PFSK-1 (cell line): ENCODE results near the gene PAN2.

ENCODE experiments used
- FOXP2 ChIP-seq: optimal IDR thresholded peaks from 2 replicates; pipeline ENCODE3; 2011; ENCODE audit warnings: borderline replicate concordance, control low read depth, inconsistent platforms; ENCODE audit not compliant: insufficient read depth; ENCODE audit errors: extremely low read length, extremely low read depth
- POLR2AphosphoS5 ChIP-seq: IDR thresholded peaks from 2 replicates; pipeline ENCODE4 v1.6.1; 2012; ENCODE audit warnings: low read depth, mild to moderate bottlenecking, control low read depth, low read length, moderate library complexity
- REST ChIP-seq, 2 experiments: IDR thresholded peaks; 2 replicates each; pipeline versions ENCODE4 v1.6.1 to v1.8.0; 2011 to 2012; ENCODE audit warnings: low read depth in 2 of 2, low read length in 2 of 2, control low read depth in 1 of 2, inconsistent platforms in 1 of 2, mild to moderate bottlenecking in 1 of 2, moderate library complexity in 1 of 2; ENCODE audit not compliant: insufficient read depth in 1 of 2
- SIN3A ChIP-seq: IDR thresholded peaks from 2 replicates; pipeline ENCODE4 v1.6.1; 2012; ENCODE audit warnings: mild to moderate bottlenecking, low read length, moderate library complexity, borderline replicate concordance; ENCODE audit not compliant: insufficient read depth
- TAF1 ChIP-seq: IDR thresholded peaks from 2 replicates; pipeline ENCODE4 v1.6.1; 2012; ENCODE audit warnings: low read length, control low read depth, borderline replicate concordance; ENCODE audit not compliant: insufficient read depth

The PAN2 gene

DNA sequence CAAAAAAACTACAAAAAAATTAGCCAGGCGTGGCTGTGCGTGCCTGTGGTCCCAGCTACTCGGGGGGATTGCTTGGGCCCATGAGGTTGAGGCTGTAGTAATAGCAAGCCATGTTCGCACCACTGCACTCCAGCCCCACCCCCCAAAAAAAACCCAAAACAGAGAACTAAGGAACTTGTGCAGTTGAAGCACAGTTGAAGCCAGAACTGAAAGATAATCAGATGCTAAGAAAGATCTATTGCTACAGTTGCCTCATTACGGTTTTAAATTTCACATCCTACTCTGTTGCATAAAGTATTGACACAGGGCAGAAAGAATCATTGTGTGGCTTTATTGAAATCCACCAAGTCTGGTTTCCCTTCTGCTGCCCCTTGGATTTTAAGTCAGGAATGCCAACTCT lies 37.5 kb downstream of the PAN2 start:
- no peak for TF ChIP-seq TAF1
- TF ChIP-seq POLR2AphosphoS5, result no peak
- TF ChIP-seq SIN3A, result no peak
- TF ChIP-seq FOXP2, result no peak
- no peak for TF ChIP-seq REST (IDR thresholded peaks at IDR 0.05; ENCODE audit: insufficient read depth in 1 of 2, low read depth in 2 of 2, low read length in 2 of 2)

DNA sequence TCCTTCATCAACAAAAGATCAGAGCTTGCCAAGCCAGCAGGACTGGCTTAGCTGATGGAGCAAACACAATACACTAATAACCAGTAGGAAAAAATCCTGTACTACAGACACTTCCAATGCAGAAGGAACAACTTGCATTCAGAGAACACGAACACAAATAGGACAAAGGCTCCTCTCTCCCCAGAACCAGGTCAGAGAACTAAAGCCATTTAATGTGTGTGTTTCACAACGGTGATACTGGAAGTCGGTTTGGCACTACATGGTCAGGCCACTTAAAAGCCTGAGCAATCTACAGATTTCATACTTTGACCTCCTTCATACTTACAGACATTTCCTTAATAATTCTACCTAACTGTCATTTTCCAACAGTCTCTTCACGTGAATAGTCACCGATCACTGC lies 40.0 kb downstream of the PAN2 start:
- TF ChIP-seq REST (IDR thresholded peaks at IDR 0.05; ENCODE audit: insufficient read depth in 1 of 2, low read depth in 2 of 2, low read length in 2 of 2), result no peak
- TF ChIP-seq SIN3A, result no peak
- no peak for TF ChIP-seq TAF1
- no peak for TF ChIP-seq POLR2AphosphoS5
- TF ChIP-seq FOXP2, result no peak

GRCh38 chr12:56288705-56289387 lies 45.0 kb downstream of the PAN2 start:
- TF ChIP-seq POLR2AphosphoS5 (no peak), REST (IDR thresholded peaks at IDR 0.05; ENCODE audit: insufficient read depth in 1 of 2, low read depth in 2 of 2, low read length in 2 of 2) (no peak), SIN3A (no peak), TAF1 (no peak)

DNA sequence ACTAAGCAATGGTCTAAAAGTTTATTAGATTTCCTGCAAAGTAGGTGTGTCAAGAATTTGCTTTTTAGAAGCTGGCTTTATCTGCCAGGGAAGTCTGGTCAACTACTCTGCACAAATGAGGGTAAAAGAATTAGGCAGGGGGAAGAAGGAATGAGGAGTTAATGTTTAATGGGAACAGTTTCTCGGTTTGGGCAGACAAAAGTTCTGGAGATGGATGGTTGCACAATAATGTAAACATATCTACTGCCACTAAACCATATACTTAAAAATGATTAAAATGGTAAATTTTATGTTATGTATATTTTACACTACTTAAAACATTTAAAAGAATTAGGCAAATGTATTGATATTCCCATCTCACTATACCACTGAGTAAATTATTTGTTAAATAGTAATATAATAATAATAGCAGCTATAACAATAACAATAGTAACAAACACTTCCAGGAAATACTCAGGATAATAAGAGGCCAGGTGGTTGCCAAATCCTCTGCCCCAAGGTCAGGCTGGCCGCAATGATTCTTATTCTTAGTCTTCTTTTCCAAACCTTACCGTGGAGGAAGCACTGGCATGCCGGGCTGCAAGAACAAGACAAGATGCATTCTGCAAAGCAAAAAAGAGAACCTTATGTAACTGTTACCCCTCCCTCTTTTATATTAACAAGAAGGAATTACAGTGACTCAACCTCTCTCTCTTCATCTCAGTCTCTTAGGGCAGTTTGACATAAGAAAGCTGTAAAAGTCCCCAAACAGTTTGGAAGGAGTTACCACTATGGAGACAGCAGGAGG lies 47.6 kb downstream of the PAN2 start:
- TF ChIP-seq POLR2AphosphoS5 (no peak), FOXP2 (no peak), REST (IDR thresholded peaks at IDR 0.05; ENCODE audit: insufficient read depth in 1 of 2, low read depth in 2 of 2, low read length in 2 of 2) (no peak), SIN3A (no peak), TAF1 (no peak)

- TF ChIP-seq REST (IDR thresholded peaks at IDR 0.05; ENCODE audit: insufficient read depth in 1 of 2, low read depth in 2 of 2, low read length in 2 of 2) (no peak), FOXP2 (no peak), POLR2AphosphoS5 (no peak), TAF1 (no peak), SIN3A (no peak)
Measured at GRCh38 chr12:56282579-56282978, 51.2 kb downstream of the PAN2 start.
